Activated naive CD8-positive, alpha-beta T cell treated with anti-CD3 and anti-CD28 coated beads, Interleukin-2, amount 10 ng/mL, durations not matched to agents 7 days and 5 days (primary cell): ENCODE data around the gene BMPR1A. TPM values are rescaled to one million over a fixed set of nuclear protein-coding genes. Genes with fewer than 3 reads are reported as not detected.
A peak's percentile ranks its signal among the peaks of the same experiment; 100 is the strongest.
"Not testable (repeated sequence)": the region's sequence is repeated elsewhere in the genome, so short reads cannot be mapped to it uniquely, and the experiment has no call there.

Experiments
- ATAC-seq: fragments of 150-1000 bp; cut with Tn5 transposase; one replicate; pipeline ENCODE4 v1.10.0; 2021; ENCODE audit warnings: low read depth, moderate library complexity
- POLR2A ChIA-PET: fragments of 350-600 bp; sonication (Branson Sonifier 250); formaldehyde crosslinking; loops from one replicate; lab custom pipeline; 2021; ENCODE audit warnings: antibody characterized with exemption; lab: Charles Lee
- DNase-seq: peaks from one replicate; pipeline ENCODE4 v3.0.0; 2021
- H3K27ac Mint-ChIP-seq: one replicate; pipeline ENCODE4 v1.8.0; 2022; ENCODE audit warnings: mild to moderate bottlenecking, mixed read lengths
- H3K27me3 Mint-ChIP-seq: one replicate; pipeline ENCODE4 v1.8.0; 2022; ENCODE audit warnings: mild to moderate bottlenecking, moderate library complexity, mixed read lengths
- H3K36me3 Mint-ChIP-seq: one replicate; pipeline ENCODE4 v1.8.0; 2021; ENCODE audit warnings: mild to moderate bottlenecking, mixed read lengths
- H3K4me1 Mint-ChIP-seq: one replicate; pipeline ENCODE4 v1.8.0; 2021; ENCODE audit warnings: mixed read lengths
- H3K4me3 Mint-ChIP-seq: one replicate; pipeline ENCODE4 v1.8.0; 2022; ENCODE audit warnings: mild to moderate bottlenecking, moderate library complexity, mixed read lengths
- H3K9me3 Mint-ChIP-seq: one replicate; pipeline ENCODE4 v1.8.0; 2021; ENCODE audit warnings: mixed read lengths
- total RNA-seq, 2 experiments: library from RNA; stranded (reverse); gene quantifications; one replicate each; pipeline ENCODE4 v1.2.3, GENCODE V29; 2021

The BMPR1A gene
- total RNA-seq, 2 experiments from 2014 or later: 13.3 to 15.0 TPM

DNA sequence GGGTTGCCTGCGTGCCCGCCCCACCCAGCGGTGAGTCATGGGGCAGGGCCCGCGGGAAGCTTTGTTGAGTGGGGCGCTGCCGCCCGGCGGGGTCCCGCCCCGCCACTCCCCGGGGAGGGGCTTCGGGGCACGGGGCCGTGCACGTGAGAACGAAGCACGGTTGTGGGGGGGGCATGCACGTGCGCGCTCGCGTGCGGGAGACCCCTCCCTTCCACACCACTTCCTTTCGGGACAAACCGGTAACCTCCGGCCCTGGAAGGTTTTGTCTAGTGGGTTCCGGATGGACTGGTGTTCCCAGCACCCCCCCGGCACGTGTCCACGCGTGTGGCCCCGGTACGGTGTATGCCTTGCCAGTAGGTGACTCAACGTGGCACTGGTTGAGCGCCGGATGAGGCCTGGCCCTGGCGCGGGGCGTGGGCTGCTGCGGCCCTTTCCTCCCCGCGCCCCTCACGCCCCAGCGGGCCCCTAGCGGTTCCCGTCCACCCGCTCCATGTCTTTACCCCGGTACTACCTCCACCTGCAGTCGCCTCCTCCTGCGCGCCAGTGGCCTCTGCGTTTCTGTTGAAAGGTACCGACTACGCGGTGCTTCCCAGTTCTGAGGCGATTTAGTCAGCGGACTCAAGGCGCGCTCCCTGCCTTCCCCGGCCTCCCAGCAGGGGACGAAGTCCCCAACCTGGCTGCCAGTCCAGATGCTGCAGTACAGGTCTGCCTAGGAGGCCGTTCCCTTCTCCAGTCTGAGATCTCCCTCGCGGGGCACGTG is 215.0 kb downstream of the BMPR1A start:
- Mint-ChIP-seq H3K36me3 (no peaks in the 10 kb centered on the region), H3K4me3 (peak overlapping the region; percentile 74)

DNA sequence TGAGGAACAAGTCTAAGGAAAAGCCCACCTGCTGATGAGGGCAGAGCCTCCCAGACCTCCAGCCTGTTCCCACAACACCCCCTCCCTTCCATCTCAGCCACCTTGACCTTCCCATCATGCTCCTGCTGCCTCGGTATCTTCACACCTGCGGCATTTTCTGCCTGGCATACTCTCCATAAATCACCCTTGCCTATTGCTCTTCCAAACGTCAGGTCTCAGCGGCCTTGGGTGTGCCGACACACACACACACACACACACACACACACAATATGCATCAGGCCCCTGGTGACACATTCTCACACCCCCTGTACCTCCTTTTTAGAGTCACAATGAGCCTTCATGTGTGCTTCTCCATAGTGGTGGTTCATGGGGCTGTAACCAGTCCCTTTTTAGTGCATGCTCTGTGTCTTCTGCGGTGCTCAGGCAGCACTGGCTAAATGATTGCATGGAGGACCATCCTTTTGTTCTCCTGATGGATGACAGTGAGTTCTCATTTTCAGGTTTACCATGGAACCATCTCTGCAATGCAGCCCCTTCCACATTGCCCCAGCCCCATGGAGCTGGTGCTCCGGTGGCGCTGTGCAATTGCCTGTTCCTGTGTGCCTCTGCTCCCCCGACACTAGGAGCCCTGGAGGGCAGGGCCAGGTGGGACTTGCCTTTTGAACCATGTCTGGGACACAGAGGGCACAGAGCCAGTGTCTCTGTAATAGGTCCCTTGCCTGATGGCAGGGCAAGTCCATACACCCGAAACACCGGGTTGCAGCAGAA is 216.4 kb downstream of the BMPR1A start:
- POLR2A ChIA-PET: no interaction called here
- peaks cover 8% of the 10 kb centered on the region for H3K4me1 Mint-ChIP-seq
- DNase-seq (no peak), ATAC-seq (no peak)
- peak overlapping the region; percentile 1 for H3K27ac Mint-ChIP-seq
- peaks cover 22% of the 10 kb centered on the region for H3K27me3 Mint-ChIP-seq
- peak overlapping the region; percentile 6 for H3K4me3 Mint-ChIP-seq
- H3K9me3 Mint-ChIP-seq: no peaks in the 10 kb centered on the region
- no peaks in the 10 kb centered on the region for H3K36me3 Mint-ChIP-seq

More for the DNA sequence above, 215.0 kb downstream of the BMPR1A start:
- POLR2A ChIA-PET: no interaction called here
- DNase-seq (peak; percentile 89), ATAC-seq (peak; percentile 89)
- H3K4me1 Mint-ChIP-seq: peaks cover 18% of the 10 kb centered on the region
- H3K27ac Mint-ChIP-seq: peak overlapping the region; percentile 51
- H3K27me3 Mint-ChIP-seq: peaks cover 20% of the 10 kb centered on the region
- H3K9me3 Mint-ChIP-seq: no peaks in the 10 kb centered on the region

DNA sequence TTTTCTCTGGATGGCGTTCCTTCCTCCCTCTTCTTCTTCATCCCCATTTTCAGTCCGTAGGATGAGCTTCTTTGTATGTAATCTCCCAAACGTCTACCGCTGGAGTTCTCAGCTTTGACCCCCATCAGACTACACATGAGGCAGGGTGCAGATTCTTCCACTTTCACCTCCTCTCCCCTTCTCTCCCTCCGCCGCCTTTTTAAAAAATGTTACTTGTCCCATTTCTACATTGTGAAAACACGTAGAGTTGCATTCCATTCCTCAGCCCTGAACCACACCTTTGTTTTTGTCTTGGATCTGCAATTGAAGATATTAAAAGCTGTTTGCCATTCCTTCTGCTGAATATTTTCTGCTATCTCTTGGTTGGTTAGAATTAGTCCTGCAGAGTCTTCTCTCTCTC is 218.1 kb downstream of the BMPR1A start:
- no peak for ATAC-seq
- POLR2A ChIA-PET: no interaction called here
- no peak overlapping the region for H3K27ac Mint-ChIP-seq

DNA sequence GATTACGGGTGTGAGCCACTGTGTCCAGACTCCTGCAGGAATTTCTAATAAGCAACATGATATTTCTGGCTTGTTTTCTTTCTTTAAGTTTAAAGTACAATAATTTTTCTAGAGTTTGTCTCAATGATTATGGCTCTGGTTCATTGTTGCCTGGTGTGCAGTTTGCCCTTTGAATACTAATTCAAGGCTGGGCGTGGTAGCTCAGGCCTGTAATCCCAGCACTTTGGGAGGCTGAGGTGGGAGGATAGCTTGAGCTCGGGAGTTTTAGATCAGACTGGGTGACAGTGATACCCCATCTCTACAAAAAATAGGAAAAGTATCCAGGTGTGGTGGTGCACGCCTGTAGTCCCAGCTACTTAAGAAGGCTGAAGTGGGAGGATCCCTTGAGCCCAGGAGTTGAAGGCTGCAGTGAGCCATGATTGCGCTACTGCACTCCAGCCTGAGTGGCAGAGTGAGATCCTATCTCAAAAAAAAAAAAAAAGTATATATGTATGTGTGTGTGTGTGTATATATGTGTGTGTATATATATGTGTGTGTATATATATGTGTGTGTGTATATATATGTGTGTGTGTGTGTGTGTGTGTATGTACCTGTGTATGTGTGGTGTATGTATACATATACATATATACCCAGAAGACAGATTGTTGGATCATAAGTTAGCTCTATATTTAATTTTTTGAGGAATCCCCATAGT is 220.1 kb downstream of the BMPR1A start:
- Mint-ChIP-seq H3K27me3 (peaks cover 23% of the 10 kb centered on the region), H3K4me1 (peaks cover 3% of the 10 kb centered on the region), H3K27ac (no peak overlapping the region), H3K9me3 (no peaks in the 10 kb centered on the region), H3K4me3 (no peak overlapping the region), H3K36me3 (no peaks in the 10 kb centered on the region)
- POLR2A ChIA-PET: no interaction called here
- DNase-seq: no peak
- ATAC-seq: no peak

More for the DNA sequence above, 218.1 kb downstream of the BMPR1A start:
- no peak for DNase-seq
- Mint-ChIP-seq H3K9me3 (no peaks in the 10 kb centered on the region), H3K27me3 (peaks cover 22% of the 10 kb centered on the region), H3K4me1 (peaks cover 8% of the 10 kb centered on the region), H3K4me3 (no peak overlapping the region), H3K36me3 (no peaks in the 10 kb centered on the region)

DNA sequence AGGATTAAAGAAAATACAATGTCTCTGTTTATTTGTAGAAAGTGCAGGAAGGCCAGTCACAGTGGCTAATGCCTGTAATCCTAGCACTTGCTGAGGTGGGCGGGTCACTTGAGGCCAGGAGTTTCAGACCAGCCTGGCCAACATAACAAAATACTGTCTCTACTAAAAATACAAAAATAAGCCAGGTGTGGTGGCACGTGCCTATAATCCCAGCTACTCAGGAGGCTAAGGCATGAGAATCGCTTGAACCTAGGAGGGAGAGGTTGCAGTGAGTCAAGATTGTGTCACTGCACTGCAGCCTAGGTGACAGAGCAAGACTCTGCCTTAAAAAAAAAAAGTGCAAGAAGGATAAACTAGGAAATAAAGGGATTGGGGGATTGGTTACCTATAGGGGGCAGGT is 222.0 kb downstream of the BMPR1A start:
- not testable (repeated sequence) for H3K27ac Mint-ChIP-seq, H3K4me3 Mint-ChIP-seq

DNA sequence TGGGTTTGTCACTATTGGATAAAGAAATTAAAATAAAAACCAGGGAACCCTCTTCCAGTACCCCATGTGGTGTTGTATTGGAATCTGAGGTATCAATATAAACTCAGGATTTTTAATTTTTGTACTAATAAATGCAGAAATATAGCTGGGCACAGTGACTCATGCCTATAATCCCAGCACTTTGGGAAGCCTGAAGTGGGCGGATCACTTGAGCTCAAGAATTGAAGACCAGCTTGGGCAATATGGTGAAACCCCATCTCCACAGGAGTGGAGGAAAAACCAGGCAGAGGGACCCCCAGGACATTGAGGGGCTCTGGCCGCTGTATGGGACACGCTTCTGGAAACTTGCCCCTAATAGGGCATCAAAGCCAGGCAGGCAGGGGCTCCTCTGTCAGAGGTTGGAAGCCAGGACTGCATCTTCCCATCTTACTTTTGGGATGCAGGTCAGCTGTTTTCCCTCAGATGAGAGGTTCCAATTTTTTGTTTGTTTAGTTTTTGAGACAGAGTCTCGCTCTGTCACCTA is 222.9 kb downstream of the BMPR1A start:
- H3K4me1 Mint-ChIP-seq: no peaks in the 10 kb centered on the region
- no peak overlapping the region for H3K4me3 Mint-ChIP-seq
- no peaks in the 10 kb centered on the region for H3K9me3 Mint-ChIP-seq
- no peak for ATAC-seq
- no peak overlapping the region for H3K27ac Mint-ChIP-seq
- DNase-seq: no peak
- H3K27me3 Mint-ChIP-seq: peaks cover 21% of the 10 kb centered on the region
- no peaks in the 10 kb centered on the region for H3K36me3 Mint-ChIP-seq
- POLR2A ChIA-PET: no interaction called here

More for the DNA sequence above, 222.0 kb downstream of the BMPR1A start:
- H3K27me3 Mint-ChIP-seq: peaks cover 22% of the 10 kb centered on the region
- H3K9me3 Mint-ChIP-seq, H3K4me1 Mint-ChIP-seq, DNase-seq, ATAC-seq, POLR2A ChIA-PET, H3K36me3 Mint-ChIP-seq: not testable (repeated sequence)

DNA sequence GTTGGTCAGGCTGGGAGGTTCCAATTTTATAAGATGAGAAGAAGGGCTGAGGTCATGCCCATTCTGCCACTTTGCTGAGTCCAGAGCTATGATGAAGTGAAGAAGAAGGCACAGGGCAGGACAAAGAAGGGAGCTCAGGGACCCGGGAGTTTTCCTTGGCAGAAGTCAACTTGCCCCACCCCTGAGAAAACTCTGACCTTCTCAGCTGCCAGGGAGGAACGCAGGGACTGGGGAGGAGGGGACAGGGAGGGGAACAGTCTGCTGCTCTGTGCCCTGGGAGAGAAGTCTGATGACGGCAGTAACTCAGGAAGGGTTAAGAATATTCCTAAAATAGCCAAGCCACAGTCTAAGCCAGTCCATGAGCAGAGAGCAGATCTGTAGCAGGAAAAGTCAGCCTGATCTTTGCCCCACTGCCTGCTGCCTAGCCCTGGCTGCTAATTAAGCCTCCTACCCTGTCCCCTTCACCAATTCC is 223.6 kb downstream of the BMPR1A start:
- Mint-ChIP-seq H3K27ac (no peak overlapping the region), H3K27me3 (peaks cover 21% of the 10 kb centered on the region), H3K4me3 (no peak overlapping the region), H3K9me3 (no peaks in the 10 kb centered on the region), H3K36me3 (no peaks in the 10 kb centered on the region), H3K4me1 (no peaks in the 10 kb centered on the region)
- DNase-seq (no peak), ATAC-seq (no peak)
- POLR2A ChIA-PET: no interaction called here

DNA sequence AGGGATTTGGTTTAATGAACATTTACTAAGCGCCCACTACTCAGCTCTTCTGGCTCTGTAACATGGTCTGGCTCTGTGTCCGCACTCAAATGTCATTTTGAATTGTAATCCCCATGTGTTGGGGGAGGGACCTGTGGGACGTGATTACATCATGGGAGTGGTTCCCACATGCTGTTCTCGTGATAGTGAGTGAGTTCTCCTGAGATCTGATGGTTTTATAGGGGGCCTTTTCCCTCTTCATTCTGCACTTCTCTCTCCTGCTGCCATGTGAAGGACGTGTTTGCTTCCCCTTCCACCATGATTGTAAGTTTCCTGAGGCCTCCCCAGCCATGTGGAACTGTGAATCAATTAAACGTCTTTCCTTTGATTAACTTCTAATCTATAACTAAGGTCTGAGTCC is 224.6 kb downstream of the BMPR1A start:
- H3K27ac Mint-ChIP-seq, H3K36me3 Mint-ChIP-seq, POLR2A ChIA-PET, H3K4me1 Mint-ChIP-seq, ATAC-seq, H3K4me3 Mint-ChIP-seq, H3K9me3 Mint-ChIP-seq, DNase-seq: not testable (repeated sequence)
- peaks cover 21% of the 10 kb centered on the region for H3K27me3 Mint-ChIP-seq

DNA sequence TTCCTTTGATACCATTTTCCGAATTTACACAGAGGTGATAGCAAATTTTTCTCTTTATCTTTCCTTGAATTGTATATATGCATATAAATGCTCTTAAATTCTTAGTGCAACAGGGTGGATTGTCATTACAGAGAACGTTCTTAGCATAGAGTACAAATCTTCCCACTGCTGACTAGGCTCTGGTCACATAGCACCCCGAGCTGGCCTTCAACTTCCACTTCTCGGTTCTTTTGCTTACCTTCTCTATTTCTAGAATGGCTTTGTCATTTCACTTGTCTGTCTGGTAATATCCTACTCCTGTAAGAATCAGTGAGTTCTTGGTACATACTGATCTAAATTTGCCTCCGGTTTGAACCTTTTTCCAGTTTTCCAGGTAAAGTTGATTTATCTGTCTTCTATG is 225.3 kb downstream of the BMPR1A start:
- no peak for DNase-seq
- Mint-ChIP-seq H3K27me3 (peaks cover 21% of the 10 kb centered on the region), H3K27ac (no peak overlapping the region), H3K36me3 (no peaks in the 10 kb centered on the region), H3K4me3 (no peak overlapping the region), H3K4me1 (no peaks in the 10 kb centered on the region), H3K9me3 (no peaks in the 10 kb centered on the region)
- no peak for ATAC-seq
- POLR2A ChIA-PET: no interaction called here

Other genes starting within 250 kb of the BMPR1A start
- 10 to 100 TPM; 47.9 to 52.9 TPM for gene WAPL, start 234.8 kb upstream of the BMPR1A start, total RNA-seq
- not detected for gene OPN4, start 102.1 kb upstream of the BMPR1A start, total RNA-seq
- not detected for gene LDB3, start 88.1 kb upstream of the BMPR1A start, total RNA-seq
- gene MMRN2, start 201.0 kb downstream of the BMPR1A start, total RNA-seq: not detected
- gene SNCG, start 202.0 kb downstream of the BMPR1A start, total RNA-seq: not detected
- not detected for gene ADIRF, start 211.9 kb downstream of the BMPR1A start, total RNA-seq